ENCODE data around the gene MAST4. TPM values are rescaled to one million over a fixed set of nuclear protein-coding genes. Genes with fewer than 3 reads are reported as not detected.

The MAST4 gene
- total and polyA plus RNA-seq, 4 donors, result 3.7 to 9.5 (median 6.5) TPM

- Histone ChIP-seq H3K27me3 (ENCODE audit: control insufficient read depth in 4 of 4, insufficient read depth in 4 of 4, low read length in 3 of 4) (no peaks in the 10 kb centered on the region), H3K4me1 (ENCODE audit: control insufficient read depth in 4 of 4, insufficient read depth in 4 of 4, low read length in 3 of 4) (peaks cover 0 to 28% (median 17%) of the 10 kb centered on the region in 4 donors), H3K36me3 (ENCODE audit: control insufficient read depth in 4 of 4, insufficient read depth in 3 of 4, low read depth in 1 of 4, low read length in 3 of 4) (peaks cover 3 to 43% (median 20%) of the 10 kb centered on the region in 4 donors), H3K9ac (ENCODE audit: low read depth in 1 of 2, low read length in 2 of 2) (no peak overlapping the region), H3K27ac (ENCODE audit: low read depth in 1 of 2, low read length in 2 of 2) (no peak overlapping the region), H3K4me3 (ENCODE audit: low read depth in 1 of 3, low read length in 3 of 3) (no peak overlapping the region), H3K9me3 (ENCODE audit: control insufficient read depth in 4 of 4, low read length in 3 of 4) (no peaks in the 10 kb centered on the region)
- no peak for TF ChIP-seq RAD21 (IDR thresholded peaks at IDR 0.05)
- no peak for TF ChIP-seq FOXA2 (IDR thresholded peaks at IDR 0.05)
- TF ChIP-seq NR2F2 (IDR thresholded peaks at IDR 0.05), result no peak
- TF ChIP-seq GABPA (IDR thresholded peaks at IDR 0.05 in 1 of 2, conservative IDR thresholded peaks at IDR 0.05 in 1 of 2), result no peak
- TF ChIP-seq ZBTB33 (IDR thresholded peaks at IDR 0.05), result no peak
- TF ChIP-seq YY1 (IDR thresholded peaks at IDR 0.05), result no peak
- TF ChIP-seq HNF4A (conservative IDR thresholded peaks at IDR 0.05), result no peak
- TF ChIP-seq RXRA (IDR thresholded peaks at IDR 0.05), result no peak
- TF ChIP-seq SP1 (IDR thresholded peaks at IDR 0.05), result no peak
- no peak for TF ChIP-seq HNF4G (IDR thresholded peaks at IDR 0.05)
- no peak for TF ChIP-seq FOXA1 (IDR thresholded peaks at IDR 0.05)
- no peak for TF ChIP-seq REST (IDR thresholded peaks at IDR 0.05)
- TF ChIP-seq JUND (IDR thresholded peaks at IDR 0.05), result no peak
- TF ChIP-seq EGR1 (IDR thresholded peaks at IDR 0.05; ENCODE audit: low read depth in 2 of 2), result no peak
- no peak for TF ChIP-seq MAX (IDR thresholded peaks at IDR 0.05)
- no peak for TF ChIP-seq TAF1 (conservative IDR thresholded peaks at IDR 0.05)
- TF ChIP-seq CTCF (IDR thresholded peaks at IDR 0.05; ENCODE audit: low read depth, low read length, missing input control), result no peak
- TF ChIP-seq ATF3 (IDR thresholded peaks at IDR 0.05), result no peak
- no peak for DNase-seq (ENCODE audit: low spot score)
Measured at GRCh38 chr5:67141644-67142043, 545.5 kb downstream of the MAST4 start.

Measured in liver (tissue), 9 donors.